ENCODE results near the gene GSG1.

GRCh38 chr12:13038491-13039161, 64.8 kb downstream of the GSG1 start:
- TF ChIP-seq CTCF (IDR thresholded peaks at IDR 0.05) = no peak
- no peak for TF ChIP-seq POLR2A (IDR thresholded peaks at IDR 0.05)
